ENCODE measurements around the gene DACT3. TPM values are rescaled to one million over a fixed set of nuclear protein-coding genes. Genes with fewer than 3 reads are reported as not detected.
A peak's percentile ranks its signal among the peaks of the same experiment; 100 is the strongest.
"Not testable (repeated sequence)": the region's sequence is repeated elsewhere in the genome, so short reads cannot be mapped to it uniquely, and the experiment has no call there.

Gene DACT3
- total RNA-seq, 1 experiment from 2014 or later: 0.38 TPM

DNA sequence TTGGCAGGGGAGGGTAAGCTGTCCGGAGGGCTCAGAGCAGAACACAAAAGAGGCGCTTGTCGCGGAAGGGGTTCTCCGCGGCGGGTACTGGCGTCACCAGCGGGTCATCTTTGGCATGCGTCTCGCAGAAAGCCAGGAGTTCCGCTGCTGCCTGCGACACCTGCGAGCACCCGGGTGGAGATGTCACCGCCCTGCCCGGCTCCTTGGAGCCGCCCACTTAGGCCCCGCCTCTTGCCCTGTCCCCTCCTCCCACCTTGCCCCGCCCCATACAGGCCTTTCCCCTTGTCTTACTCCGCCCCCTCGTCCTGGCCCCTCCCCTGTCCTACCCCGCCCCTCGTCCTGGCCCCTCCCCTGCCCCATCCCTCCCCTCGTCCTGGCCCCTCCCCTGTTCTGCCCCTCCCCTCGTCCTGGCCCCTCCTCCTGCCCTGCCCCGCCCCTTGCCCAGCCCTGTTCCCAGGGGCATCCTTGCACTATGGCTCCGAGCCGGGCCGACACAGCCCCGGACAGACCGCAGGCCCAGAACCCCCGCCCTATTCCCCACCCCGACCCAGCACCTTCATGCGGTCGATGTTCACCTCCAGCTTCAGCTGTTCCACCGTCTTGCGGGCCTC lies 26.8 kb downstream of the DACT3 start:
- peak; percentile 99 for DNase-seq (ENCODE audit: low spot score)

DNA sequence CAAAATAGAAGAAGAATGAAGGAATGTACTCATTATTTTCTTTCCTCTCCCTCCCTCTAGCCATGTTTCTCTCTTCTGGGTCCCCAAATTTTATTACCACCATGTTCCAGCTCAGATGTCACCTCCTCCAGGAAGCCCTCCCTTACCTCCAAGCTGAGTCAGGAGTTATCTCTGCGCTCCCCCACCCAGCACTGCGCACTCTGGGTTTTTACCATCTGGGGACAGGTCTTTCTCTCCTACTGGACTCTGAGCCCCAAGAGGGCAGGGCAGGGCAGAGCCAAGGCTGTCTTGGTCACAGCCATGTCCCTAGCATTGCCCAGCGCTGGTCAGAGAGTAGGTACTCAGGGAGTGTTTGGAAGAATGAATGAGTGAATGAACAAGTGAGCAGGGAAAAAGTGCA lies 27.9 kb downstream of the DACT3 start:
- DNase-seq (ENCODE audit: low spot score): no peak

GRCh38 chr19:46631481-46631880 lies 29.5 kb downstream of the DACT3 start:
- DNase-seq (ENCODE audit: low spot score): no peak

GRCh38 chr19:46630586-46631205 lies 30.3 kb downstream of the DACT3 start:
- DNase-seq (ENCODE audit: low spot score): no peak

DNA sequence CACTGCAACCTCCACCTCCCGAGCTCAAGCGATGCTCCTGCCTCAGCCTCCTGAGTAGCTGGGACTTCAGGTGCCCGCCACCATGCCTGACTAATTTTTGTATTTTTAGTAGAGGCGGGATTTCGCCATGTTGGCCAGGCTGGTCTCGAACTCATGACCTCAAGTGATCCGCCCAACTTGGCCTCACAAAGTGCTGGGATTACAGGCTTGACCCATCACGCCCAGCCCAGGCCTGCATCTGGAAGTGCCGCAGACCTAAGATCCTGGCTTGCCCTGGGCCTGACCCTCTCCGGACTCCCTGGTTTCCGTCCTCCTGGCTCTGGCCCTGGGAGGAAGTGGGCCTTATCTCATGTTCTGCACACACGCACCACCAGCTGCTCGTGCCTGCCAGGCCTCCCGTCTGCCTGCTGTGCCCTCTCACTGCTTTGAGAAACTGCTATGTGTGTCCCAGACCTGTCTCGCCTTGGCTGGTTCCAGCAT lies 31.4 kb downstream of the DACT3 start:
- DNase-seq (ENCODE audit: low spot score): no peak

- not testable (repeated sequence) for DNase-seq (ENCODE audit: low spot score)
Measured at GRCh38 chr19:46628970-46629369, 32.0 kb downstream of the DACT3 start.

- DNase-seq (ENCODE audit: low spot score): no peak
Measured at GRCh38 chr19:46626446-46626845, 34.5 kb downstream of the DACT3 start.

- no peak for DNase-seq (ENCODE audit: low spot score)
Measured at GRCh38 chr19:46625731-46626130, 35.3 kb downstream of the DACT3 start.

- peak; percentile 48 for DNase-seq (ENCODE audit: low spot score)
Measured at GRCh38 chr19:46624958-46625661, 35.9 kb downstream of the DACT3 start, which contains the start of gene PTGIR. Gene PTGIR (minus strand): TSS chr19:46625089. CDS start chr19:46624225, 864 bp downstream.

GRCh38 chr19:46623915-46624502 lies 37.0 kb downstream of the DACT3 start:
- DNase-seq (ENCODE audit: low spot score): no peak

DNA sequence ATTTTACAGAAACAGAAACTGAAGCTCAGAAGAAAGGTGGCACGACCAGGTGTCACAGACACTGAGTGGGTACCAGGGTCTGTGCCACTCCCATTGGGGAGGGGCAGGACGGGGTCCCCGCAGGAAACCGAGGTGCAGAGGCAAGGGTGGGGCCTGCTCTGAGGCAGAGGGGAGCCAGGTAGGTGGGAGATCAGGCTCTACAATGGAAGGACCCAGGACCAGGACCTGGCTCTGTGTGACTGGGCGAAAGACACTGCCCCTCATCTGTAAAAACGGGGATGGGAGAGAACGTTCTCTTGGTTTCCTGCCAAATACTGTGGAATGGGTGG lies 38.9 kb downstream of the DACT3 start:
- no peak for DNase-seq (ENCODE audit: low spot score)

- DNase-seq (ENCODE audit: low spot score): no peak
Measured at GRCh38 chr19:46621191-46622117, 39.5 kb downstream of the DACT3 start.

- no peak for DNase-seq (ENCODE audit: low spot score)
Measured at GRCh38 chr19:46620716-46621115, 40.3 kb downstream of the DACT3 start.

GRCh38 chr19:46620267-46620666 lies 40.7 kb downstream of the DACT3 start:
- no peak for DNase-seq (ENCODE audit: low spot score)

DNA sequence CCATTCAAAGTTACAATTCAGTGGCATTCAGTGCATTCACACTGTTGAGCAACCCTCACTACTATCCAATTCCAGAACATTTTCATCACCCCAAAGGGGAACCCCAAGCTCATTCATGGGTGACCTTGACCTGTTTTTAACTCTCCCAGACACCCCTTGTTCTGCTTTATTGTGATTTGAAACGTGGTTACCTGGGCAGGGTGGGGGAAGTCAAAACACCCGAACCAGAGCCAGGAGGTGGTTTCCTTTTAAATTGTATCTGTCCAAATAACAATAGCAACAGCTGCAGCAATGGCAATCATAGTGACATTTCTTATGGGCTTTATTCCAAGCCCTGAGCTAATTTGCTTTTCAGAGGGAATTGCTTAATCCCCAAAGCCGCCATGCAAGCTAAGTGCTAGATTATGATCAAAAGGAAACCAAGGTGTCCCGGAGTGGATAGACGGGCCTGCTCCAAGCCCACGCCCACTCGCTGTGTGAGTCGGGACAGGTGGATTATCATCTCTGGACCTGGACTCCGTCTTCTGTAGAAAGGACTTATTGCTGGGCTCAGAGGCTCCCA lies 42.2 kb downstream of the DACT3 start:
- no peak for DNase-seq (ENCODE audit: low spot score)

DNA sequence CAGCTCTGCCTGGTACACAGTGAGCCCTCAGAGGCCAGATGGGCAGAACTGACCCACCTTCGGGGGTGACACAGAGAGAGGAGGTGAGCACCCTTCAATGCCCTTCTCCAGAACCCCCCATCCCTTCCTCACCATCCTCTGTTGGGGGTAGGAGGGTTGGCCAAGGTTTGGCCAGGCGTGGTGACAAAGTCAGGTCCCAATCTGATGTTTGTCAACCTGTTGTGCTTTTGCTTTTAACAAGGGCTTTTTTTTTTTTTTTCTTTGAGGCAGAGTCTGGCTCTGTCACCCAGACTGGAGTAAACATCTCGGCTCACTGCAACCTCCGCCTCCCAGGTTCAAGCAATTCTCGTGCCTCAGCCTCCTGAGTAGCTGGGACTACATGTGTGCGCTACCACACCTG lies 43.4 kb downstream of the DACT3 start:
- DNase-seq (ENCODE audit: low spot score): no peak

- DNase-seq (ENCODE audit: low spot score): peak; percentile 86
Measured at GRCh38 chr19:46616631-46617322, 44.2 kb downstream of the DACT3 start.

DNA sequence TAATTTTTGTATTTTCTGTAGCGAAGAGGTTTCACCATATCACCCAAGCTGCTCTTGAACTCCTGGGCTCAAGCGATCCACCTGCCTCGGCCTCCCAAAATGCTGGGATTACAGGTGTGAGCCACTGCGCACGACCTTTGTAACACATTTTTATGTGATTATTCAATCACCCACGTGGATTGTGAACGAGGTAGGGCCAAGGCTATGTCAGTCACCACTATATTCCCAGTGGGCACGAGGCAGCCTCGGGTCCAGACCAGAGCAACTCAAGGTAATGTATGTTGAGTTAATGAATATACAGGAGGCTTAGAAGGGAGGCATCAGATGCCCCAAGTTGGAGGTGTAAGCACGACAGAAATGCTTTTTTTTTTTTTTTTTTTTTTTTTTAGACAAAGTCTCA lies 45.0 kb downstream of the DACT3 start:
- DNase-seq (ENCODE audit: low spot score): no peak

DNA sequence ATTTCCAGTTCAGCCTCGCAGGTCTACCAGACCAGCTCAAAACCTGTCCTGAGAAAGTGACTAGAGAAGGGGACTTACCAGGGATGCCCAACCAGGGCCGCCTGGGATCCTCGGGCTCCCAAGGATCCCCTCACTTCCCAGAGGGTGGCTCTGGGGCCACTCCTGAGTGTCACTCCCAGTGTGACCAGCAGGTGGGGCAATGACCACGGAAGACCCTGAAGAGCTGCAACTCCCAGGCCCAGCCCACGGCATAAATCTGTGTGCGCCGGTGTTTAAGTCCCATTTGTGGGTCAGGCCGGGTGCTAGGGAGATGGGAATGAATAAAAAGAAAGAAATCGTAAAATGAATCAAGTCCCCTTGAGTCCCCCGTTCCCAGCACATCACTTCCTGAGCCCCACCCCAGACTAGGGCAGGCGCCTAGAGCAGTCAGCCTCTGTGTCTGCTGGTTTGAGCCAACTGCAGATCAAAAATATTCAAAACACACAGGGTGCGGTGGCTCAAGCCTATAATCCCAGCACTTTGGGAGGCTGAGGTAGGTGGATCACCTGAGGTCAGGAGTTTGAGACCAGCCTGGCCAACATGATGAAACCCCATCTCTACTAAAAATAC lies 46.8 kb downstream of the DACT3 start:
- DNase-seq (ENCODE audit: low spot score): peak; percentile 96

DNA sequence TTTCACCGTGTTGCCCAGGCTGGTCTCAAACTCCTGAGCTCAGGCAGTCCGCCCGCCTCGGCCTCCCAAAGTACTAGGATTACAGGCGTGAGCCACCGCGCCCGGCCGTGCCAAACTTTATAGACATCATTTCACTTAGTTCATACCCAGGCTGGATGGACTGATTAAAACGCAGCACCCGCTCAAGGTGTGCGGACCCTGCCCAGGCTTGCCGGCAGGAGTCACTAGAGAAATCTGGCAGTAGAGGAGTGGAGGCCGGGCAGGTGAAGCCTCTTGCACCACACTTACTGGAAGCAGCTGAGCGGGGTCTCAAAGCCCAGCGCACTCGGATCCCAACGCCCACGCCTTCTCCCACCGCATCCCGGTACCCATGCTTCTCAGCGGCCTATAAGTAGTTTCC lies 47.5 kb downstream of the DACT3 start:
- no peak for DNase-seq (ENCODE audit: low spot score)

Data from HT-29 (cell line).